RWPE2 (cell line): ENCODE results near the gene MUC15.

Experiments
- ATAC-seq: fragments of 200-7000 bp; cut with Tn5 transposase; 3 replicates; pipeline ENCODE4 v1.9.1; 2021; ENCODE audit warnings: low read depth
- DNase-seq: peaks from one replicate; pipeline ENCODE4 v3.0.0-alpha.2; 2020; ENCODE audit warnings: low spot score
- H3K27ac ChIP-seq: fragments of 450-650 bp; 2 replicates; pipeline ENCODE4 v1.5.1; 2017; ENCODE audit warnings: mild to moderate bottlenecking; ENCODE audit not compliant: poor library complexity, severe bottlenecking
- H3K27me3 ChIP-seq: fragments of 250-450 bp; sonication (Bioruptor Pico); 2 replicates; pipeline ENCODE4 v1.5.1; 2021; ENCODE audit warnings: mild to moderate bottlenecking, moderate library complexity; ENCODE audit not compliant: insufficient read depth, poor library complexity, severe bottlenecking
- H3K36me3 ChIP-seq: fragments of 250-450 bp; sonication (Bioruptor Pico); 2 replicates; pipeline ENCODE4 v1.5.1; 2020; ENCODE audit warnings: low read depth, mild to moderate bottlenecking, moderate library complexity
- H3K4me1 ChIP-seq: fragments of 250-450 bp; sonication (Bioruptor Pico); 2 replicates; pipeline ENCODE4 v1.5.1; 2021; ENCODE audit warnings: mild to moderate bottlenecking, moderate library complexity; ENCODE audit not compliant: insufficient read depth, poor library complexity, severe bottlenecking
- H3K4me3 ChIP-seq: fragments of 250-450 bp; sonication (Bioruptor Pico); 2 replicates; pipeline ENCODE4 v1.5.1; 2021; ENCODE audit warnings: mild to moderate bottlenecking, moderate library complexity; ENCODE audit not compliant: severe bottlenecking
- H3K9me3 ChIP-seq: fragments of 250-450 bp; sonication (Bioruptor Pico); 2 replicates; pipeline ENCODE4 v1.5.1; 2021; ENCODE audit warnings: mild to moderate bottlenecking, moderate library complexity; ENCODE audit not compliant: severe bottlenecking
- CTCF ChIP-seq: fragments of 450-650 bp; IDR thresholded peaks from one replicate; pipeline ENCODE4 v1.5.1; 2017; ENCODE audit warnings: mild to moderate bottlenecking, moderate library complexity; ENCODE audit not compliant: poor library complexity, severe bottlenecking

MUC15 gene

DNA sequence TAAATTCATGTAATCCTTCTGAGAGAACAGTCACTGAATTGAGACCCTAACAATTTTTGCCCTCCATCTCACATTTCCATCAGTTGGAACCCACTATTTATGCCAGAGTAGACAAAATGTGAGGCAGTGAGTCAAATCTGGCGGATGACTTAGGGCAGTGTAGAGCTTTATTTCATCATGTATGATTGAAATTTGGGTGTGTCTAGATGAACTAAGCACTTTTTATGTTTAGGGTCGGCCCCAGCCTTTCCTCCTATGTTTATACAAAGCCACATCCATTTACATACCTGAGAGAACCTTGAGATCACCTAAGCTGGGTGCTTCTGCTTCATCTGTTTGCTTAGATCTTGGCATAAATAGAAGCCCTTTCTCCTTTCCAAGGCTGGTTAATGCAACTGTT lies 15.0 kb upstream of the MUC15 start:
- DNase-seq (no peak), ATAC-seq (peak; percentile 37; the same call in 2 of the 3 replicates)
- no peak for TF ChIP-seq CTCF
- Histone ChIP-seq H3K27me3 (no peaks in the 10 kb centered on the region), H3K27ac (no peak overlapping the region), H3K4me3 (no peak overlapping the region), H3K4me1 (peaks cover 21% of the 10 kb centered on the region), H3K9me3 (no peaks in the 10 kb centered on the region), H3K36me3 (no peaks in the 10 kb centered on the region)

DNA sequence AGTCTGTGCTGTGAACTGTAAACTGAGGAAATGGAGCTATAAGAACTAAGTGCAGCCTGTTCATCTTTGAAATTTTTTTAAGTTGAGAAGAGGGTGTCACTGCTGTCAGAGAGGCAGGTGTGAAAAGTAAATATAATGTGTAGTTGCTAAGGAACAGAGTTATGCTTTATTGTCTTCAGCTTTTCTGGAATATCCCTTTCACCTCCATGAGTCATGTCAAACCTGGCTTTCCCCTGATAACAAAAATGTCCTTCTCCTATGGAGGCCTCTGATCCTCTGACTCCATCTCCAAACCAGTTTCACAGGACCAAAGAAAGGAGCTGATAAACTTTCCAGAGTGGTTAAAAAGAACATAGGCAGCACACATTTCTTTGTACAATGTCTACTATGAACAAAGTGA lies 12.8 kb upstream of the MUC15 start:
- Histone ChIP-seq H3K27ac (no peak overlapping the region), H3K27me3 (no peaks in the 10 kb centered on the region), H3K4me3 (no peak overlapping the region), H3K9me3 (no peaks in the 10 kb centered on the region), H3K36me3 (no peaks in the 10 kb centered on the region), H3K4me1 (peaks cover 37% of the 10 kb centered on the region)
- TF ChIP-seq CTCF, result no peak
- DNase-seq (no peak), ATAC-seq (no peak)

DNA sequence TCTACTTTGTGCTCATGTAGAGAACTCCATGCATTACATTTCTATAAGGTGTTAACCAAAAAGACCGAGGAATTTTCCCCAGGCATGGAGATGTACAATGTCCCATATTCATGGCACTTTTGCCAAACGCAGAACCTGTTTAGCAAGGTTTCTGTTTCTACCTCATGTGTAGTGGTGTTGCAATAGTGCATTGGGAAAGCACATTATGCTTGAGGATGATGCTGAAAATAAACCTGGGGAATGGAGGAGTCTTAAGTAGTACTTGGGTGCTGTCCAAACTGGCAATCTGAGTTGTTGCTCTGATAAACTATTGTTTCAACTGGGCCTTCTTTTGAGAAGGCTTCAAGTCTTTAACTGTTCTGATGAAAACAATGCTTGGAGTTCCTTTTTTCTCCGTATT lies 11.5 kb upstream of the MUC15 start:
- Histone ChIP-seq H3K9me3 (no peaks in the 10 kb centered on the region), H3K4me3 (no peak overlapping the region), H3K4me1 (peaks cover 49% of the 10 kb centered on the region), H3K36me3 (no peaks in the 10 kb centered on the region), H3K27ac (peak overlapping the region; percentile 8), H3K27me3 (no peaks in the 10 kb centered on the region)
- DNase-seq (peak; percentile 57), ATAC-seq (peak; percentile 73)
- TF ChIP-seq CTCF, result no peak

GRCh38 chr11:26580929-26581328 lies 8.9 kb upstream of the MUC15 start:
- no peak for DNase-seq

More at GRCh38 chr11:26580929-26581328, 8.9 kb upstream of the MUC15 start:
- ATAC-seq, result peak; percentile 34; the same call in 1 of the 3 replicates
- H3K4me3 ChIP-seq, result no peak overlapping the region
- no peak for TF ChIP-seq CTCF
- H3K27me3 ChIP-seq, result no peaks in the 10 kb centered on the region
- no peaks in the 10 kb centered on the region for H3K9me3 ChIP-seq
- peaks cover 56% of the 10 kb centered on the region for H3K4me1 ChIP-seq
- peak overlapping the region; percentile 64 for H3K27ac ChIP-seq
- no peaks in the 10 kb centered on the region for H3K36me3 ChIP-seq
